GM12878 (cell line): ENCODE measurements around the gene KRTAP10-2. TPM values are rescaled to one million over a fixed set of nuclear protein-coding genes. Genes with fewer than 3 reads are reported as not detected.

ENCODE experiments used
- CUX1 ChIP-seq: IDR thresholded peaks from 2 replicates; pipeline ENCODE4 v1.6.1; 2012; ENCODE audit warnings: improper control_type of control experiment, low read depth, low read length; ENCODE audit not compliant: insufficient replicate concordance
- MLLT1 ChIP-seq: fragments of 450-650 bp; IDR thresholded peaks from 2 replicates; pipeline ENCODE4 v1.6.1; 2016; ENCODE audit warnings: mild to moderate bottlenecking
- SUPT20H ChIP-seq: IDR thresholded peaks from 2 replicates; pipeline ENCODE4 v1.6.1; 2011; ENCODE audit warnings: low read depth, mild to moderate bottlenecking, low read length, moderate library complexity, borderline replicate concordance; ENCODE audit not compliant: control insufficient read depth
- polyA plus RNA-seq, 11 experiments: library from polyadenylated mRNA; depleted of rRNA in 4 of 11; unstranded in 6 of 11; stranded (reverse) in 5 of 11; fragments of >200 nt; fragmentation: Nextera tagmentation in 4 of 11; fragmentation: Illumina TruSeq in 1 of 11; extraction: Ambion mirVana in 4 of 11; extraction: Trizol in 1 of 11; gene quantifications; 1 replicate in 1 of 11; 2 replicates in 10 of 11; pipeline versions ENCODE4 v1.2.1 to v1.2.3, GENCODE V29; 2011 to 2016; ENCODE audit warnings: inconsistent platforms in 2 of 11, missing spikeins in 2 of 11, low read depth in 1 of 11
- total RNA-seq, 4 experiments: library from RNA; depleted of rRNA in 3 of 4; stranded (reverse); fragments of >200 nt in 3 of 4; fragmentation: Illumina TruSeq in 1 of 4; extraction: Trizol in 1 of 4; gene quantifications; 2 replicates each; pipeline versions ENCODE4 v1.2.1 to v1.2.3, GENCODE V29; 2013 to 2021

The KRTAP10-2 gene
- total and polyA plus RNA-seq, 10 of the 15 experiments (the other 5 are each of a cell fraction or from before 2014, with no cell fraction given) = not detected

GRCh38 chr21:44569861-44570517 is 18.7 kb upstream of the KRTAP10-2 start (continued):
- TF ChIP-seq CUX1 (no peak), MLLT1 (no peak), SUPT20H (no peak)
